WTC11 (cell line): ENCODE data around the gene ARHGEF39. TPM values are rescaled to one million over a fixed set of nuclear protein-coding genes. Genes with fewer than 3 reads are reported as not detected.
A peak's percentile ranks its signal among the peaks of the same experiment; 100 is the strongest.

ENCODE experiments used
- ATAC-seq: fragments of 200-7000 bp; cut with Tn5 transposase; 2 replicates; pipeline ENCODE4 v1.10.0; 2021; ENCODE audit warnings: mild to moderate bottlenecking, moderate library complexity
- CTCF ChIA-PET: fragments of 300-600 bp; sonication (Branson Sonifier 250); formaldehyde crosslinking; loops from one replicate; lab custom pipeline; 2021; ENCODE audit warnings: antibody characterized with exemption; lab: Charles Lee
- POLR2A ChIA-PET: fragments of 350-600 bp; sonication (Branson Sonifier 250); formaldehyde crosslinking; loops from one replicate; lab custom pipeline; 2021; ENCODE audit warnings: antibody characterized with exemption; lab: Charles Lee
- DNase-seq: peaks from one replicate; pipeline ENCODE4 v3.0.0; 2021; ENCODE audit warnings: low spot score
- H3K27ac Mint-ChIP-seq: 2 replicates; pipeline ENCODE4 v1.8.0; 2021; ENCODE audit warnings: mixed read lengths
- H3K27me3 Mint-ChIP-seq: 2 replicates; pipeline ENCODE4 v1.8.0; 2021; ENCODE audit warnings: low read depth, mild to moderate bottlenecking, moderate library complexity, mixed read lengths
- H3K36me3 Mint-ChIP-seq: 2 replicates; pipeline ENCODE4 v1.8.0; 2021; ENCODE audit warnings: mixed read lengths
- H3K4me1 Mint-ChIP-seq: 2 replicates; pipeline ENCODE4 v1.8.0; 2022; ENCODE audit warnings: mixed read lengths
- H3K4me3 Mint-ChIP-seq: 2 replicates; pipeline ENCODE4 v1.8.0; 2021; ENCODE audit warnings: mild to moderate bottlenecking, moderate library complexity, mixed read lengths
- H3K9me3 Mint-ChIP-seq: 2 replicates; pipeline ENCODE4 v1.8.0; 2021; ENCODE audit warnings: mixed read lengths
- AR ChIP-seq: fragments of 250-450 bp; sonication (Bioruptor Pico); IDR thresholded peaks from 2 replicates; pipeline ENCODE4 v1.9.0; 2021; ENCODE audit warnings: mild to moderate bottlenecking
- CTCF ChIP-seq: fragments of 200-600 bp; IDR thresholded peaks from 2 replicates; pipeline ENCODE4 v1.8.0; 2022; ENCODE audit warnings: antibody characterized with exemption
- EMX1 ChIP-seq: fragments of 250-450 bp; sonication (Bioruptor Pico); IDR thresholded peaks from 2 replicates; pipeline ENCODE4 v1.8.0; 2021; ENCODE audit warnings: mild to moderate bottlenecking
- ETV6 ChIP-seq: sonication (generic); formaldehyde crosslinking; IDR thresholded peaks from 2 replicates; pipeline ENCODE4 v1.8.1; 2022; ENCODE audit warnings: mild to moderate bottlenecking, missing genetic modification reagents
- HMGA2 ChIP-seq: fragments of 250-450 bp; sonication (Bioruptor Pico); IDR thresholded peaks from 2 replicates; pipeline ENCODE4 v1.4.0; 2021; ENCODE audit warnings: mild to moderate bottlenecking, moderate library complexity
- KAT7 ChIP-seq: sonication (generic); formaldehyde crosslinking; IDR thresholded peaks from 2 replicates; pipeline ENCODE4 v1.8.1; 2023; ENCODE audit warnings: missing genetic modification reagents, mild to moderate bottlenecking, borderline replicate concordance
- SOX15 ChIP-seq: fragments of 250-450 bp; sonication (Bioruptor Pico); IDR thresholded peaks from 2 replicates; pipeline ENCODE4 v1.9.0; 2021; ENCODE audit warnings: mild to moderate bottlenecking
- SP1 ChIP-seq: sonication (generic); formaldehyde crosslinking; conservative IDR thresholded peaks from 2 replicates; pipeline ENCODE4 v1.8.1; 2022; ENCODE audit warnings: missing genetic modification reagents
- total RNA-seq: library from RNA; stranded (reverse); gene quantifications from 3 replicates; pipeline ENCODE4 v1.2.3, GENCODE V29; 2021
- TF ChIP-seq, protein P1 (sequence below): sonication (generic); formaldehyde crosslinking; IDR thresholded peaks from 2 replicates; pipeline ENCODE4 v1.8.1; 2023; ENCODE audit warnings: mild to moderate bottlenecking, moderate library complexity, missing genetic modification reagents
- TF ChIP-seq, protein P2 (sequence below): sonication (generic); formaldehyde crosslinking; IDR thresholded peaks from 2 replicates; pipeline ENCODE4 v1.8.0; 2022; ENCODE audit warnings: mild to moderate bottlenecking, missing genetic modification reagents

Gene ARHGEF39
- total RNA-seq, 1 experiment from 2014 or later, result 23.8 TPM

DNA sequence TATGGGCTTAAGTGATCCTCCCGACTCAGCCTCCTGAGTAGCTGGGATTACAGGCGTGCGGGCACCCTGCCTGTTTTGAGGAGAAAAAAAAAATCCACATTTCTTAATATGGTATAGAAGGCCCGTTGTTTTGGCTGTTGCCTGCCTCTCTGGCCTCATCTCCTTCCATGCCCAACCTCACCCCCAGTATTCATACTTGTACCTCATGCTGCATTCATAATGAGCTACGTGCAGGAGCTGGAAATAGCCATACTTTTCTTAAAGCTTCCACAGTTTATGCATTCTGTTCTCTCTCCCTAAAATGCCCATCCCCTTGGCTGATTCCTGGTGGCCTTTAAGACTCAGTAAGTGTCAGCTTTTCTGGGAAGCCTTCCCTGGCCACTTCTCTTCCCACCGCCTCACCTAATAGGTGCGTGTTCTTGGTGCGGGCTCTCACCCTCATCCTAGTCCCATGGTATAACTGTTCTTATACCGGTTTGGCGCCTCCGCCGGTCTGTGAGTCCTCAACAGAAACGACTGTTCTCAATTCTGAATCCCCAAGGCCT lies 26.8 kb upstream of the ARHGEF39 start:
- Mint-ChIP-seq H3K4me1 (peaks cover 23% of the 10 kb centered on the region), H3K36me3 (peaks cover 6% of the 10 kb centered on the region), H3K9me3 (no peaks in the 10 kb centered on the region), H3K27me3 (no peaks in the 10 kb centered on the region), H3K27ac (peak overlapping the region; percentile 47; the same call in 1 of the 2 replicates), H3K4me3 (peak overlapping the region; percentile 91)
- DNase-seq (peak; percentile 33), ATAC-seq (no peak)
- TF ChIP-seq KAT7 (CRISPR knock-in tag) (no peak), SOX15 (CRISPR knock-in tag) (no peak), CTCF (no peak), HMGA2 (CRISPR knock-in tag) (no peak)
- TF ChIP-seq, protein P1, sequence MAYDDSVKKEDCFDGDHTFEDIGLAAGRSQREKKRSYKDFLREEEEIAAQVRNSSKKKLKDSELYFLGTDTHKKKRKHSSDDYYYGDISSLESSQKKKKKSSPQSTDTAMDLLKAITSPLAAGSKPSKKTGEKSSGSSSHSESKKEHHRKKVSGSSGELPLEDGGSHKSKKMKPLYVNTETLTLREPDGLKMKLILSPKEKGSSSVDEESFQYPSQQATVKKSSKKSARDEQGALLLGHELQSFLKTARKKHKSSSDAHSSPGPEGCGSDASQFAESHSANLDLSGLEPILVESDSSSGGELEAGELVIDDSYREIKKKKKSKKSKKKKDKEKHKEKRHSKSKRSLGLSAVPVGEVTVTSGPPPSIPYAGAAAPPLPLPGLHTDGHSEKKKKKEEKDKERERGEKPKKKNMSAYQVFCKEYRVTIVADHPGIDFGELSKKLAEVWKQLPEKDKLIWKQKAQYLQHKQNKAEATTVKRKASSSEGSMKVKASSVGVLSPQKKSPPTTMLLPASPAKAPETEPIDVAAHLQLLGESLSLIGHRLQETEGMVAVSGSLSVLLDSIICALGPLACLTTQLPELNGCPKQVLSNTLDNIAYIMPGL, result no peak
- TF ChIP-seq, protein P2, sequence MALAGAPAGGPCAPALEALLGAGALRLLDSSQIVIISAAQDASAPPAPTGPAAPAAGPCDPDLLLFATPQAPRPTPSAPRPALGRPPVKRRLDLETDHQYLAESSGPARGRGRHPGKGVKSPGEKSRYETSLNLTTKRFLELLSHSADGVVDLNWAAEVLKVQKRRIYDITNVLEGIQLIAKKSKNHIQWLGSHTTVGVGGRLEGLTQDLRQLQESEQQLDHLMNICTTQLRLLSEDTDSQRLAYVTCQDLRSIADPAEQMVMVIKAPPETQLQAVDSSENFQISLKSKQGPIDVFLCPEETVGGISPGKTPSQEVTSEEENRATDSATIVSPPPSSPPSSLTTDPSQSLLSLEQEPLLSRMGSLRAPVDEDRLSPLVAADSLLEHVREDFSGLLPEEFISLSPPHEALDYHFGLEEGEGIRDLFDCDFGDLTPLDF (CRISPR knock-in tag), result no peak
- ChIA-PET CTCF (interaction anchor here (0.7 to 6.8 kb wide), 14 partner anchors 9 to 93 kb away, joined by 3 to 49 read pairs (median 12); partner anchors contain the start of genes ARHGEF39, CCDC107, RMRP and TESK1), POLR2A (interaction anchor here (1.2 to 5.2 kb wide), 6 partner anchors 9 to 65 kb away, joined by 3 to 38 read pairs (median 16); partner anchors contain the start of genes ARHGEF39, CCDC107 and RMRP)

- ChIA-PET POLR2A (interaction anchor here (1.2 to 5.2 kb wide), 12 partner anchors 8 to 588 kb away, joined by 3 to 38 read pairs (median 11); partner anchors contain the start of genes ARHGEF39, CCDC107, CREB3 and RMRP), CTCF (interaction anchor here (0.9 to 6.8 kb wide), 17 partner anchors 16 to 99 kb away, joined by 3 to 49 read pairs (median 11); partner anchors contain the start of genes ARHGEF39, CCDC107, CREB3 and RMRP)
- no peaks in the 10 kb centered on the region for H3K9me3 Mint-ChIP-seq
- peak overlapping the region; percentile 91 for H3K4me3 Mint-ChIP-seq
- 0 out of 2 replicates have a peak overlapping the region, but pooled peaks have one; percentile 23 for H3K27ac Mint-ChIP-seq
- H3K27me3 Mint-ChIP-seq, result no peaks in the 10 kb centered on the region
- TF ChIP-seq AR (CRISPR knock-in tag), result no peak
- peak; percentile 41 for ATAC-seq
- H3K36me3 Mint-ChIP-seq, result peaks cover 4% of the 10 kb centered on the region
- H3K4me1 Mint-ChIP-seq, result peaks cover 23% of the 10 kb centered on the region
- DNase-seq, result no peak
Measured at GRCh38 chr9:35691334-35691650, 26.3 kb upstream of the ARHGEF39 start.

DNA sequence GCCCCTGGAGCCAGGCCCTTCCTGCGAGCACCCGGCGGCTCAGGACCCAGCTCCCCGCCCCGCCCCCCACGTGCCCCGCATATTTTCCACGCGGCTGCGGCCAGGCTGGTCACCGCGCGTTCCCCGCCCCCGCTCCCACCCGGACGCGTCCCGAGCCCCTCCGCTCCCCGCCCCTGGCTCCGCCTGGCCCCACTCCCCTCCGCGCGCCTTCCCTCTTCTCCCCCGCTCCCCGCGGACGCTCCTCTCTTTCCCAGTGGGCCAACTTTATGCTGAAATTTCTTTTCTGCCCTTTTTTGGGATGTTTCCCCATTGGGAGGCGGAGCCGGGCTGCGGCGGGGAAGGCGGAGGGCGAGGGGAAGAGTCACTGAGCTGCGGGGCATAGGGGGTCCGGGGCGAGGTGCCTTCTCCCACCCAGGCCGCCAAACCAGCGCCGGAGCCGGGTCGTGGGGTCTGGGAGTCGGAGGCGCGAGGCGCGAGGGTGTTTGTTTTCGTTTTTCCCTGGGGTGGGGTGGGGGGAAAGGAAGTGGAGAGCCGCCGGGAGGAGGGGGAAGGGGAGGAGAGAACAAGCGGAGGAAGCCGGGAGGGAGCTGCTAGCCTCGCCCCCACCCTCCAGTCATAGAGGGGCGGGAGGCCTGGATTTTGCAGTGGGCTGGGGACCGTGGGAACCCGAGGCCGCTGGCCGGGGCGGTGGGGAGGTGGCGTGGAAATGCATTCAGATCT lies 25.8 kb upstream of the ARHGEF39 start:
- H3K4me3 Mint-ChIP-seq, result peak overlapping the region; percentile 91
- POLR2A ChIA-PET, result interaction anchor here (0.9 to 5.2 kb wide), 14 partner anchors 8 to 587 kb away, joined by 3 to 38 read pairs (median 6); partner anchors contain the start of genes ARHGEF39, CCDC107, CREB3 and RMRP
- H3K27me3 Mint-ChIP-seq, result no peaks in the 10 kb centered on the region
- no peaks in the 10 kb centered on the region for H3K9me3 Mint-ChIP-seq
- no peak overlapping the region for H3K27ac Mint-ChIP-seq
- H3K4me1 Mint-ChIP-seq, result peaks cover 23% of the 10 kb centered on the region
- H3K36me3 Mint-ChIP-seq, result peaks cover 8% of the 10 kb centered on the region
- ATAC-seq (peak; percentile 40), DNase-seq (peak; percentile 64)
- CTCF ChIA-PET, result interaction anchor here (0.7 to 6.8 kb wide), 17 partner anchors 15 to 99 kb away, joined by 3 to 49 read pairs (median 11); partner anchors contain the start of genes ARHGEF39, CCDC107, CREB3 and RGP1
- TF ChIP-seq SP1 (CRISPR knock-in tag), result 0 out of 2 replicates have a peak, but pooled peaks have one; percentile 11
- TF ChIP-seq ETV6, result 0 out of 2 replicates have a peak, but pooled peaks have one; percentile 11
- TF ChIP-seq EMX1 (CRISPR knock-in tag), result no peak
